ENCODE data around the gene BRCC3.

Gene BRCC3

GRCh38 chrX:155056471-155056870 lies 14.8 kb upstream of the BRCC3 start:
- TF ChIP-seq, protein P1, sequence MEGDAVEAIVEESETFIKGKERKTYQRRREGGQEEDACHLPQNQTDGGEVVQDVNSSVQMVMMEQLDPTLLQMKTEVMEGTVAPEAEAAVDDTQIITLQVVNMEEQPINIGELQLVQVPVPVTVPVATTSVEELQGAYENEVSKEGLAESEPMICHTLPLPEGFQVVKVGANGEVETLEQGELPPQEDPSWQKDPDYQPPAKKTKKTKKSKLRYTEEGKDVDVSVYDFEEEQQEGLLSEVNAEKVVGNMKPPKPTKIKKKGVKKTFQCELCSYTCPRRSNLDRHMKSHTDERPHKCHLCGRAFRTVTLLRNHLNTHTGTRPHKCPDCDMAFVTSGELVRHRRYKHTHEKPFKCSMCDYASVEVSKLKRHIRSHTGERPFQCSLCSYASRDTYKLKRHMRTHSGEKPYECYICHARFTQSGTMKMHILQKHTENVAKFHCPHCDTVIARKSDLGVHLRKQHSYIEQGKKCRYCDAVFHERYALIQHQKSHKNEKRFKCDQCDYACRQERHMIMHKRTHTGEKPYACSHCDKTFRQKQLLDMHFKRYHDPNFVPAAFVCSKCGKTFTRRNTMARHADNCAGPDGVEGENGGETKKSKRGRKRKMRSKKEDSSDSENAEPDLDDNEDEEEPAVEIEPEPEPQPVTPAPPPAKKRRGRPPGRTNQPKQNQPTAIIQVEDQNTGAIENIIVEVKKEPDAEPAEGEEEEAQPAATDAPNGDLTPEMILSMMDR (IDR thresholded peaks at IDR 0.05; ENCODE audit: extremely low read depth, insufficient read depth, missing control alignments), result no peak
- in situ Hi-C loops (cut with MboI; ENCODE audit: low pct_unique_long_range_greater_than_20kb, low sequenced_read_pairs, unreplicated experiment), result no loop called here
- no peak for DNase-seq (ENCODE audit: low spot score)

DNA sequence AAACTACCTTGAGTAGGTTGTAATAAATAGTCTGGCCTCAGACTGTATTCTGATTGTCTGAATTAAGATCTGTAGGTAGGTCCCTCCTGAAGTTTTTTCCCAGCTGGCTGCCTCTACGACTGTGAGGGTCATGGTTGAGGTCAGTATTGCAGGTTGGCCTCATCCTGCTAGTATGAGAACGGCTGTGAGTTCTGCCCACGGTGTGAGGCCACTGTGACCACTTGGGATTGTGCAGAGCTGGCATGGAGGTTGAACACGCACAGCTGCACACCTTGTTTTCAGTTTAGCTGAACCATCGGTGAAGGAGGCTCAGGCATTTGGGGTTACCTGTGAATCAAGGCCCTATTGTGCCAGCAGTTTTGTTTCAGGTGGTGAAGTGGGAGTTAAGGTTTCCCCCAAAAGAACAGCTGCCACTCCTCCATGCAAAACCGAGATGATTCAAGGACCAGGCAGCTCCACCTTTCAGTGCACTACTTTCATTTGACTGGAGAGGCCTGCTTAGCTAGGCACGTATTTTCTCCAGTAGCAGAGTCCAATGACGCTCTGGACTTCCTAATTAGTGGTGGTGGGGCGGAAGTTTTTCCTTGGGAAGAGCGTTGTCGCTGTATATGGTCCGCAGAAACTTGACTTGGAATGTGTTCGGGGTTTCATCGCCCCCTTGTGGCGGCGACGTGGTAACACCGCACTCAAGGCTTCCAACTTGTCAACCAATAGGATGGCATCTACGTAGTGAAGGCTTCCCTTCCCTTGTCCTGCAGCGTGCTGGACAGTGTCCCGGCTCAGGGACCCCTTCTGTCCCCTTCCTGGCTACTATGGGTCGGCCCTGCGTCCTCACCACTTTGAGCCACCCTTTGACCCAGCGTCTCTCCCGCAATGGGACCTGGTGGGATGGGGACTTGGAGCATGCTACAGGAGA lies 14.2 kb upstream of the BRCC3 start:
- in situ Hi-C loops (cut with MboI; ENCODE audit: low pct_unique_long_range_greater_than_20kb, low sequenced_read_pairs, unreplicated experiment), result no loop called here

DNA sequence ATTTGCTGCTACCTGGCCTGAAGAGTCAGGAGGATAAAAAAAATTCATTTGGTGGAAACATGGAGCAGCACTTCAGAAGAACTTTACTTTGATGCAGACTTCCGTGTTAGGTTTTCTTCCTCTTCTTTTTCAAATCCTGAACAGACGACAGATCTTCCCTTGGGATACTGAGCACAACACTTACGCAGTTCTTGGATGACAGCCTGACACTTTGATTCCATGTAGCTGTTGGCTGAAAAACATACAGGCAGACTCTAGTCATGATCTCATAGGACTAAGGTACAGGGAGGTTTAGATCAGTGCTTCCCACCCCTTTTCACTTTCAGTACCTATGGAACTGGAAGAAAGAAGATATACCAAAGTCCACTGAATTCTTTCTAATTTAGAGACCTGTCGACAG lies 9.5 kb upstream of the BRCC3 start:
- in situ Hi-C loops (cut with MboI; ENCODE audit: low pct_unique_long_range_greater_than_20kb, low sequenced_read_pairs, unreplicated experiment), result no loop called here
- no peak for DNase-seq (ENCODE audit: low spot score)
- TF ChIP-seq, protein P1 (IDR thresholded peaks at IDR 0.05; ENCODE audit: extremely low read depth, insufficient read depth, missing control alignments), result no peak

More for the DNA sequence above, 14.2 kb upstream of the BRCC3 start:
- TF ChIP-seq, protein P1 (IDR thresholded peaks at IDR 0.05; ENCODE audit: extremely low read depth, insufficient read depth, missing control alignments), result peak; percentile 73
- peak; percentile 51 for DNase-seq (ENCODE audit: low spot score)

DNA sequence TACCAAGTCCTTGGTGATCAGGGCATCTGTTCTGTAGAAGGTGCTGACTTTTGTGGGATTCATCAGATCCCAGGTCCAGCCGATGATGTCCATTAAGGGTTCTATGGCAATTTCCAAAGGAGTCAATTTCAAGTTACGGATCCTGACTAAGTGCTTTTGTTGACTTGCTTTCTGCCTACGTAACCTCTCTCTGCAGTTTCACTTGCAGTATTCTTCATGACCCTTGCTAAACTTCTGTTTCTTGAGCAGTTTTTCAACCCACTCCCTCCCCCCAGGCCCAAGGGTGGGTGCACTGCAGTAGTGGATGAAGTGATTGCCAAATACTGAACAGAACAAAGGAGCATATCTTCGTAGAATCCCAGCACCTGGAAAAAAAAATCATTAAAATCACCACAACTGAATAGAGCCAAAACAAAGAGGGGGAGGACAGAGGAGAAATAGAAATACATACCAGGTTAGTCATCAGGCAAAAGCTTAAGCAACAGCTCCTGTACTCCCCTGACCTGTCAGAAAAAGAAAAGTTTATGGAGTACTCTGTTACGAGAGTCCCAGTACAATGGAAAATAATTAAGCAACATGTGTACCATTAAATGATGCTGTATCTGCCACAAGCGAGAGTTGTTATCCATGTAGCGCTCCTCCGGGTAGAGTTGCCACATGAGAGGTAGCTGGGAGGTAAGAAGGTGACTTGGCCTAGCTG lies 6.1 kb upstream of the BRCC3 start:
- TF ChIP-seq, protein P1 (IDR thresholded peaks at IDR 0.05; ENCODE audit: extremely low read depth, insufficient read depth, missing control alignments), result no peak
- no peak for DNase-seq (ENCODE audit: low spot score)
- in situ Hi-C loops (cut with MboI; ENCODE audit: low pct_unique_long_range_greater_than_20kb, low sequenced_read_pairs, unreplicated experiment), result no loop called here

DNA sequence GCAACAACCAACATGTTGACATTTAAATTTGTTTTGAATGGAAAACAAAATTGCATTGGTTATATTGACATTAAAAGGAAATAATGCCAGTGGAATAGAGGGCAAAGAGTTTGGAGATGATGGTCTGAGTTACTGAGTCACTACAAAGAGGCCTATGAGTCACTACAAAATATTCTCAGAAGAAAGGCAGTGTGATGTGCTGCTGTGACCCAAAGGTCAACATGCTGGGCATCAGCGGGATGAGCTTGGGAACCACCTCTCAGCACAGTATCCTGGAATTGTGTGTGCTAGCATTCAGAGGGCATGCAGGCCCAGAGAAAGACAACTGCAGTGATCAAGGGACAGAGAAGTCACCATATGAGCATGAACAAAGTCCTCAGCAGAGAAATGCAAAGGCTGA lies 3.1 kb upstream of the BRCC3 start:
- TF ChIP-seq, protein P1 (IDR thresholded peaks at IDR 0.05; ENCODE audit: extremely low read depth, insufficient read depth, missing control alignments), result no peak
- in situ Hi-C loops (cut with MboI; ENCODE audit: low pct_unique_long_range_greater_than_20kb, low sequenced_read_pairs, unreplicated experiment), result no loop called here
- DNase-seq (ENCODE audit: low spot score), result no peak

DNA sequence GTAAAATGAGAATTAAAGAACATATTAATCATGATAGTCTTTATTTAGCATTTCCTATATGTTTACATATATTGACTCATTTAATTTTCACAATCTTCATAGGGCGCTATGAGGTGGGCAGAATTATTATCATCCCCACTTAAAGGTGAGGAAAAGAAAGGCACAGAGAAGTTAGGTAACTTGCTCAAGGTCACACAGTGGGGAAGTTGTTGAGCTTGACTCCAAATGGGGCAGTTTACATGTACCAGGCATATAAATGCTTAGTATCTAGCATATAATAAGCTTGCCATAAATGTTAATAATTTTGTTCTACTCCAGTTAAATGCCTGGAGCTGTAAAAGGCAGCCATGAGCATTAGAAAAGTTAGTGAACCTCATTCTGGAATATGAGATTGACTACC lies 1.9 kb upstream of the BRCC3 start:
- in situ Hi-C loops (cut with MboI; ENCODE audit: low pct_unique_long_range_greater_than_20kb, low sequenced_read_pairs, unreplicated experiment), result no loop called here
- TF ChIP-seq, protein P1 (IDR thresholded peaks at IDR 0.05; ENCODE audit: extremely low read depth, insufficient read depth, missing control alignments), result no peak
- no peak for DNase-seq (ENCODE audit: low spot score)
